HepG2 (cell line): ENCODE measurements around the gene SLC35F3. TPM values are rescaled to one million over a fixed set of nuclear protein-coding genes. Genes with fewer than 3 reads are reported as not detected.

Experiments
- ATF4 ChIP-seq, 2 experiments: fragments of 450-650 bp in 1 of 2; sonication (generic) in 1 of 2; formaldehyde crosslinking; IDR thresholded peaks; 2 replicates each; pipeline versions ENCODE4 v1.5.0 to v1.8.0; 2020 to 2022; ENCODE audit warnings: mild to moderate bottlenecking in 1 of 2, missing genetic modification reagents in 1 of 2
- FOXK1 ChIP-seq: sonication (generic); formaldehyde crosslinking; IDR thresholded peaks from 2 replicates; pipeline ENCODE4 v1.4.0; 2020; ENCODE audit warnings: low read depth, missing genetic modification reagents, borderline replicate concordance
- HOXA7 ChIP-seq: sonication (generic); formaldehyde crosslinking; IDR thresholded peaks from 2 replicates; pipeline ENCODE4 v1.8.1; 2022; ENCODE audit warnings: mild to moderate bottlenecking, missing genetic modification reagents, moderate library complexity
- MIXL1 ChIP-seq: IDR thresholded peaks from 2 replicates; pipeline ENCODE4 v1.6.1; 2016
- MLX ChIP-seq: IDR thresholded peaks from 2 replicates; pipeline ENCODE4 v1.6.1; 2016
- PHF20 ChIP-seq: sonication (generic); formaldehyde crosslinking; IDR thresholded peaks from 2 replicates; pipeline ENCODE4 v1.5.0; 2020; ENCODE audit warnings: mild to moderate bottlenecking, missing genetic modification reagents
- PREB ChIP-seq: sonication (generic); formaldehyde crosslinking; IDR thresholded peaks from 2 replicates; pipeline ENCODE4 v1.4.0; 2020; ENCODE audit warnings: missing genetic modification reagents
- STAG1 ChIP-seq: sonication (generic); formaldehyde crosslinking; IDR thresholded peaks from 2 replicates; pipeline ENCODE4 v1.4.0; 2020; ENCODE audit warnings: missing genetic modification reagents
- TCF7L2 ChIP-seq: IDR thresholded peaks from 2 replicates; pipeline ENCODE4 v1.6.1; 2011; ENCODE audit warnings: mild to moderate bottlenecking, low read depth, low read length, moderate library complexity
- THAP8 ChIP-seq: sonication (generic); formaldehyde crosslinking; IDR thresholded peaks from 2 replicates; pipeline ENCODE4 v1.5.1; 2020; ENCODE audit warnings: missing genetic modification reagents, mild to moderate bottlenecking, borderline replicate concordance
- THRA ChIP-seq: sonication (generic); formaldehyde crosslinking; IDR thresholded peaks from 2 replicates; pipeline ENCODE4 v1.4.0; 2020; ENCODE audit warnings: missing genetic modification reagents, borderline replicate concordance
- ZEB1 ChIP-seq: IDR thresholded peaks from 2 replicates; pipeline ENCODE4 v1.6.1; 2012; ENCODE audit warnings: mild to moderate bottlenecking, low read depth, inconsistent platforms; ENCODE audit not compliant: insufficient replicate concordance
- ZNF143 ChIP-seq: sonication (generic); formaldehyde crosslinking; IDR thresholded peaks from 2 replicates; pipeline ENCODE4 v1.4.0; 2020; ENCODE audit warnings: missing genetic modification reagents
- ZNF263 ChIP-seq: sonication (generic); formaldehyde crosslinking; IDR thresholded peaks from 2 replicates; pipeline ENCODE4 v1.4.0; 2020; ENCODE audit warnings: missing genetic modification reagents
- ZNF33A ChIP-seq: sonication (generic); formaldehyde crosslinking; IDR thresholded peaks from 2 replicates; pipeline ENCODE4 v1.5.1; 2020; ENCODE audit warnings: missing genetic modification reagents, mild to moderate bottlenecking, moderate library complexity, borderline replicate concordance
- ZNF407 ChIP-seq: sonication (generic); formaldehyde crosslinking; IDR thresholded peaks from one replicate; pipeline ENCODE4 v1.5.1; 2020; ENCODE audit warnings: mild to moderate bottlenecking, missing genetic modification reagents; ENCODE audit errors: not compliant biosample characterization
- ZNF776 ChIP-seq: sonication (generic); formaldehyde crosslinking; IDR thresholded peaks from 2 replicates; pipeline ENCODE4 v1.4.0; 2020; ENCODE audit warnings: mild to moderate bottlenecking, missing genetic modification reagents
- polyA plus RNA-seq, 8 experiments: library from polyadenylated mRNA; depleted of rRNA in 3 of 8; stranded (reverse) in 7 of 8; unstranded in 1 of 8; fragments of >200 nt; fragmentation: Illumina TruSeq in 4 of 8; extraction: Trizol in 4 of 8; gene quantifications; 2 replicates each; pipeline versions ENCODE4 v1.2.1 to v1.2.3, GENCODE V29; 2011 to 2016; ENCODE audit warnings: low read depth in 4 of 8, missing spikeins in 1 of 8, mixed read lengths in 1 of 8; ENCODE audit not compliant: insufficient read depth in 1 of 8
- total RNA-seq, 5 experiments: library from RNA; depleted of rRNA; stranded (reverse); fragments of >200 nt; fragmentation: Illumina TruSeq; extraction: Trizol; gene quantifications; 2 replicates each; pipeline ENCODE4 v1.2.3, GENCODE V29; 2016; ENCODE audit warnings: low read depth in 1 of 5

Gene SLC35F3
- total and polyA plus RNA-seq, 2 of the 13 experiments (the other 11 are each of a cell fraction or from before 2014, with no cell fraction given), result not detected

GRCh38 chr1:234327577-234328164, 423.2 kb downstream of the SLC35F3 start (continued):
- no peak for TF ChIP-seq ZNF407
- no peak for TF ChIP-seq THRA (CRISPR knock-in tag)
- TF ChIP-seq HOXA7 (CRISPR knock-in tag), result no peak
- TF ChIP-seq ZNF263 (CRISPR knock-in tag), result peak; percentile 71
- TF ChIP-seq THAP8 (CRISPR knock-in tag), result no peak
- peak; percentile 17; the same call in 1 of the 2 replicates for TF ChIP-seq STAG1 (CRISPR knock-in tag)
- TF ChIP-seq ZNF143 (CRISPR knock-in tag), result no peak
- TF ChIP-seq PHF20, result no peak
- peak; percentile 50; the same call in 1 of the 2 replicates for TF ChIP-seq MIXL1
- TF ChIP-seq ATF4 (CRISPR knock-in tag; IDR thresholded peaks at IDR 0.05), result no peak
- TF ChIP-seq ZEB1, result no peak
- TF ChIP-seq FOXK1 (CRISPR knock-in tag), result peak; percentile 25; the same call in 1 of the 2 replicates
- no peak for TF ChIP-seq TCF7L2
- TF ChIP-seq ZNF33A, result no peak
- TF ChIP-seq MLX (CRISPR knock-in tag), result peak; percentile 67
- TF ChIP-seq ZNF776 (CRISPR knock-in tag), result no peak
- TF ChIP-seq PREB (CRISPR knock-in tag), result no peak
